Measurements from ENCODE around the gene ZSCAN20. TPM values are rescaled to one million over a fixed set of nuclear protein-coding genes. Genes with fewer than 3 reads are reported as not detected.

The ZSCAN20 gene
- total RNA-seq, 1 donor, result 6.2 TPM

- no peak for DNase-seq (ENCODE audit: low read depth)
- H3K4me3 ChIP-seq (ENCODE audit: low read depth, low read length), result peak overlapping the region; percentile 77
- TF ChIP-seq, protein P1, sequence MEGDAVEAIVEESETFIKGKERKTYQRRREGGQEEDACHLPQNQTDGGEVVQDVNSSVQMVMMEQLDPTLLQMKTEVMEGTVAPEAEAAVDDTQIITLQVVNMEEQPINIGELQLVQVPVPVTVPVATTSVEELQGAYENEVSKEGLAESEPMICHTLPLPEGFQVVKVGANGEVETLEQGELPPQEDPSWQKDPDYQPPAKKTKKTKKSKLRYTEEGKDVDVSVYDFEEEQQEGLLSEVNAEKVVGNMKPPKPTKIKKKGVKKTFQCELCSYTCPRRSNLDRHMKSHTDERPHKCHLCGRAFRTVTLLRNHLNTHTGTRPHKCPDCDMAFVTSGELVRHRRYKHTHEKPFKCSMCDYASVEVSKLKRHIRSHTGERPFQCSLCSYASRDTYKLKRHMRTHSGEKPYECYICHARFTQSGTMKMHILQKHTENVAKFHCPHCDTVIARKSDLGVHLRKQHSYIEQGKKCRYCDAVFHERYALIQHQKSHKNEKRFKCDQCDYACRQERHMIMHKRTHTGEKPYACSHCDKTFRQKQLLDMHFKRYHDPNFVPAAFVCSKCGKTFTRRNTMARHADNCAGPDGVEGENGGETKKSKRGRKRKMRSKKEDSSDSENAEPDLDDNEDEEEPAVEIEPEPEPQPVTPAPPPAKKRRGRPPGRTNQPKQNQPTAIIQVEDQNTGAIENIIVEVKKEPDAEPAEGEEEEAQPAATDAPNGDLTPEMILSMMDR (IDR thresholded peaks at IDR 0.05; ENCODE audit: insufficient read depth, low read length), result no peak
Measured at GRCh38 chr1:33429856-33430691, 42.4 kb upstream of the ZSCAN20 start.

DNA sequence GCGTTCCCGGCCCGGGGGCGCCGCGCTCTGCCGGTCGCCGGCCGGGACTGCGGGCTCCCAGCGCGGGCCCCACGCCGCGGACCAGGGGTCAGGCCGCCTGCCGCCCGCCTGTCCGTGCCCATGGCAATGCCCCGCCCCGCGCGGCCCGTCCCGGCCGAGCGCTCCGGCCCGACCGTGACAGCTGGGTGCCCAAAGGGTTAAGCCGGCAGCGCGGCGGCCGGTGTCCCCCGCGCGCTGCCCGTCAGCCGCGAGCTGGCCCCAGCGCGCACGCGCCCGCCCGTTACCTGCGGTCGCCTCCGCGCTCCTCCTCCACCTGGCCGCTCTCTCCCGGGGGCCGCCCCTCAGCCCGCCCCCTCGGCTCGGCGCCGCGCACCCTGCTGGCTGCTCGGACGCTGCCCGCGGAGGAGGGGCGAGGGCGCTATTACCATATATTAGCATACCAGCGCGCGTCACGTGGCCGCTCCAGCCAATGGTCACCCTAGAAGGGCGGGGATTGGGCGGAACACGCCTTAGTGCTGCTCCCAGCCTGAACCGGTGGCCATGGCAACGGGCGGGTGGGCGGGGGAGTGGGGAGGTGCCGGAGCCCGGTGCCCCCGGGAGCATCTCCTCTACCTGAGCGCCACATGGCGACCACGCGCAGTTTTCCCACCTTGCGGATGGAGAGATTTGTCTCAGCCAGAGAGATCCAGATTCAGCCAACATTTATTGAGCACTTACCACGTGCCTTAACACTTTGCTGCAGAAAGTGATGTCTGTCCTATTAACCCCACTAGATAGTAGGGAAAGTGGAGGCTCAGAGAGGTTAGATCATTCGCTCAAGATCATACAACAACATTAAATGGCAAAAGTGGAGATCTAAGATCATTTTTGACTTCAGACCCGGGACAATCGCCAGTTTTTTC, 41.5 kb upstream of the ZSCAN20 start, which contains the start of gene PHC2:
Gene PHC2 (minus strand): TSS at position 404 of the 902 bp plus-strand sequence. CDS start 55,556 bp downstream, outside the sequence.
- DNase-seq (ENCODE audit: low read depth), result peak; percentile 93
- TF ChIP-seq, protein P1 (IDR thresholded peaks at IDR 0.05; ENCODE audit: insufficient read depth, low read length), result peak; percentile 15
- H3K4me3 ChIP-seq (ENCODE audit: low read depth, low read length), result peak within 1 kb of the TSS; percentile 77

DNA sequence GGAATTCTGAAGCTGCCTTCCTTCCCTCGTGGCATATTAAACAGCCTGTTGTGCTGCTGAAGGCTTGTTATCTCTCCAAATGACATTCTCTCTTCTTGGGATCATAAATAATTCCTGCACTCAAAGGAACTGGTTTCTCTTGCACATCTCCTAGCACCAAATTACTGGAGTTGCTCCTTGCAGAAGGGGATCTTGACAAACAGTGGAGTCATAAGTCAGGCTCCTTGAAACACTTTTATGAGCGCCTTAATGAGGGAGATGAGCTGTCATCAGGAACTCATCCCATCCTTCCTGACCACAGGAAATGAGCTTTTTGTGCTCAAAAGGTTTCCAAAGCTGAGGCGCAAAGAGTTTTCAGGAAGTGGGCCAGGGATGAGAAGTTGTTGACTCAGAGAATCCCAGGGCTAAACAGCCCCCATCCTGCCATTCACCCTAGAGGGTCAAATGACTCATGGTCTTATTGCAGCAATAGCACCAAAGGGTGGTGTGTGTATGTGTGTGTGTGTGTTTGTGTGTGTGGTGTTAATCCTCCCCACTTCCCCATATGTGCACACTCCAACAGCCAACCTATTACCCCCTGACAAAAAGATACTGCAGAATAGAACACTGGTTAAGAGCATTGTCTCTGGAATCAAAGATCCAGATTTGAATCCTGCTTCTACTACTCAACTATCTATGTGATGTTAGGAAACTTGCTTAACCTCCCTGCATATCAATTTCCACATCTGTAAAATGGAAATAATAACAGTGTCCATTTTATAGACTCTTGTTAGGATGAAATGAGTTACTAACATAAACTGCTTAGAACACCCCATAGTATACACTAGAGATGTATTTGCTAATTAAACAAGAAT, 38.7 kb upstream of the ZSCAN20 start:
- TF ChIP-seq, protein P1 (IDR thresholded peaks at IDR 0.05; ENCODE audit: insufficient read depth, low read length), result no peak
- peak; percentile 97 for DNase-seq (ENCODE audit: low read depth)
- no peak overlapping the region for H3K4me3 ChIP-seq (ENCODE audit: low read depth, low read length)

- H3K4me3 ChIP-seq (ENCODE audit: low read depth, low read length), result no peak overlapping the region
- TF ChIP-seq, protein P1 (IDR thresholded peaks at IDR 0.05; ENCODE audit: insufficient read depth, low read length), result no peak
Measured at GRCh38 chr1:33434363-33434750, 38.1 kb upstream of the ZSCAN20 start.

DNA sequence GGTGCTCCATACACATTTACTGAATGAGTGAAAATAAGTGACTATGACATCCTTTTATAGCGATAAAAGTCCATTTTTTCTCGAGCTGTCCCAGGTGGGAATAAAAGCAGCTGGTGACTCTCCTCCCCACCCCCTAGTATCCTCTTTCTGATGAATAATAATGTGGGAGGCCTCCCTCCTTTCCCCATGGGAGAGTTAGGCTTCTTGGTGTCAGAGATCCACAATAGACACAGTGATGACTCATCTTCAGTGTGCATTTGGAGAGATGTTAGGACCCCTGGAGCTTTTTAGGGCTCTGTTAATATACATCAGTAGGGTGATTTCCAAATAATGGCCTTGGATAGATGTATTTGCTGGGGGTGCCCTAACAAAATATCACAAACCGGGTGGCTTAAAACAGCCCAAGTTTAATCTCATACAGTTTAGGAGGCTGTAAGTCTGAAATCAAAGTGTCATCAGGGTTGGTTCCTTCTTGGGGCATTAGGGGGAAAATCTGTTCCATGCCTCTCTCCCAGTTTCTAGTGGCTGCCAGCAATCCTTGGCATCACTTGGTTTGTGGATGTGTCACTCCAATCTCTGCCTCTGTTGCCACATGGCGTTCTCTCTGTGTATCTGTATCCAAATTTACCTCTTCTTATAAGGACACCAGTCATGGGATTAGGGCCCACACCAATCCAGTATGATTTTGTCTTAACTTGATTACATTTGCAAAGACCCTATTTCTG, 37.2 kb upstream of the ZSCAN20 start:
- peak; percentile 58 for DNase-seq (ENCODE audit: low read depth)
- H3K4me3 ChIP-seq (ENCODE audit: low read depth, low read length), result no peak overlapping the region
- TF ChIP-seq, protein P1 (IDR thresholded peaks at IDR 0.05; ENCODE audit: insufficient read depth, low read length), result no peak

More at GRCh38 chr1:33434363-33434750, 38.1 kb upstream of the ZSCAN20 start:
- DNase-seq (ENCODE audit: low read depth), result no peak
